ENCODE measurements around the gene PRR5.

The PRR5 gene

GRCh38 chr22:44683881-44684280, 18.1 kb upstream of the PRR5 start:
- CTCF ChIA-PET, result interaction anchor here (0.6 to 6.5 kb wide), 12 partner anchors 8 to 744 kb away, joined by 3 to 39 read pairs (median 5); no protein-coding TSS in a partner anchor
- no peak for DNase-seq (ENCODE audit: extremely low spot score)
- TF ChIP-seq CTCF (IDR thresholded peaks at IDR 0.05; ENCODE audit: control extremely low read depth, extremely low read depth, low read depth, missing control alignments), result no peak
- POLR2A ChIA-PET, result no interaction called here

- POLR2A ChIA-PET, result interaction anchor here (0.6 to 0.9 kb wide), 2 partner anchors 507 to 658 kb away, joined by 4 to 10 read pairs; no protein-coding TSS in a partner anchor
- TF ChIP-seq CTCF (IDR thresholded peaks at IDR 0.05; ENCODE audit: control extremely low read depth, extremely low read depth, low read depth, missing control alignments), result peak; percentile 94
- peak; percentile 87 for DNase-seq (ENCODE audit: extremely low spot score)
- CTCF ChIA-PET, result interaction anchor here (0.6 to 6.5 kb wide), 23 partner anchors 8 to 745 kb away, joined by 3 to 39 read pairs (median 4); no protein-coding TSS in a partner anchor
Measured at GRCh38 chr22:44684506-44685383, 17.3 kb upstream of the PRR5 start.

- POLR2A ChIA-PET, result interaction anchor here (0.6 to 0.9 kb wide), 2 partner anchors 506 to 659 kb away, joined by 4 to 10 read pairs; no protein-coding TSS in a partner anchor
- CTCF ChIA-PET, result interaction anchor here (0.7 to 6.5 kb wide), 20 partner anchors 7 to 692 kb away, joined by 3 to 39 read pairs (median 4); no protein-coding TSS in a partner anchor
- TF ChIP-seq CTCF (IDR thresholded peaks at IDR 0.05; ENCODE audit: control extremely low read depth, extremely low read depth, low read depth, missing control alignments), result no peak
- DNase-seq (ENCODE audit: extremely low spot score), result peak; percentile 71
Measured at GRCh38 chr22:44685384-44686056, 16.5 kb upstream of the PRR5 start.

- CTCF ChIA-PET, result interaction anchor here (3.7 to 6.5 kb wide), 2 partner anchors 11 to 48 kb away, joined by 13 to 39 read pairs; no protein-coding TSS in a partner anchor
- DNase-seq (ENCODE audit: extremely low spot score), result no peak
- POLR2A ChIA-PET, result no interaction called here
- TF ChIP-seq CTCF (IDR thresholded peaks at IDR 0.05; ENCODE audit: control extremely low read depth, extremely low read depth, low read depth, missing control alignments), result no peak
Measured at GRCh38 chr22:44686873-44687600, 15.0 kb upstream of the PRR5 start.

- ChIA-PET POLR2A (no interaction called here), CTCF (interaction anchor here (1.3 to 3.7 kb wide), 4 partner anchors 9 to 47 kb away, joined by 3 to 13 read pairs (median 5); no protein-coding TSS in a partner anchor)
- no peak for TF ChIP-seq CTCF (IDR thresholded peaks at IDR 0.05; ENCODE audit: control extremely low read depth, extremely low read depth, low read depth, missing control alignments)
- no peak for DNase-seq (ENCODE audit: extremely low spot score)
Measured at GRCh38 chr22:44689173-44689572, 12.8 kb upstream of the PRR5 start.
